T follicular helper cell (primary cell): ENCODE measurements around the gene OR51V1.
"Not testable (repeated sequence)": the region's sequence is repeated elsewhere in the genome, so short reads cannot be mapped to it uniquely, and the experiment has no call there.

Source experiments
- DNase-seq: peaks from one replicate; pipeline ENCODE4 v3.0.0-alpha.2; 2020; ENCODE audit warnings: low read depth

Gene OR51V1

GRCh38 chr11:5165898-5166297, 34.6 kb downstream of the OR51V1 start:
- not testable (repeated sequence) for DNase-seq

- DNase-seq: not testable (repeated sequence)
These were observed 35.7 kb downstream of the OR51V1 start for GRCh38 chr11:5164807-5165206.

GRCh38 chr11:5161045-5161444, 39.4 kb downstream of the OR51V1 start:
- not testable (repeated sequence) for DNase-seq

- not testable (repeated sequence) for DNase-seq
These were observed 40.3 kb downstream of the OR51V1 start for GRCh38 chr11:5160217-5160616.

GRCh38 chr11:5159806-5160205, 40.7 kb downstream of the OR51V1 start:
- no peak for DNase-seq

- DNase-seq: no peak
These were observed 45.8 kb downstream of the OR51V1 start, which contains the start of gene OR52A1 for GRCh38 chr11:5154657-5155056. Gene OR52A1 (minus strand): TSS chr11:5154757. CDS start chr11:5152369, 2,388 bp downstream.

GRCh38 chr11:5153574-5154431, 46.7 kb downstream of the OR51V1 start:
- no peak for DNase-seq

GRCh38 chr11:5151713-5152153, 48.7 kb downstream of the OR51V1 start:
- no peak for DNase-seq
